HepG2 (cell line): ENCODE measurements around the gene MYO7B. TPM values are rescaled to one million over a fixed set of nuclear protein-coding genes. Genes with fewer than 3 reads are reported as not detected.

Experiments used
- ARNT ChIP-seq: fragments of 450-650 bp; IDR thresholded peaks from 2 replicates; pipeline ENCODE4 v1.6.1; 2017
- FOXA3 ChIP-seq: IDR thresholded peaks from 2 replicates; pipeline ENCODE4 v1.6.1; 2016; ENCODE audit warnings: missing genetic modification reagents, missing compliant biosample characterization
- HMG20B ChIP-seq: conservative IDR thresholded peaks from 2 replicates; pipeline ENCODE4 v1.6.1; 2016; ENCODE audit warnings: missing genetic modification reagents, missing compliant biosample characterization
- HNF4A ChIP-seq: sonication (generic); formaldehyde crosslinking; IDR thresholded peaks from 2 replicates; pipeline ENCODE4 v1.4.0; 2020; ENCODE audit warnings: missing genetic modification reagents
- IKZF4 ChIP-seq: sonication (generic); formaldehyde crosslinking; IDR thresholded peaks from 2 replicates; pipeline ENCODE4 v1.5.1; 2020; ENCODE audit warnings: borderline replicate concordance, mild to moderate bottlenecking, low read depth, missing genetic modification reagents; ENCODE audit errors: not compliant biosample characterization
- KIAA2018 ChIP-seq: sonication (generic); formaldehyde crosslinking; IDR thresholded peaks from 2 replicates; pipeline ENCODE4 v1.5.0; 2020; ENCODE audit warnings: mild to moderate bottlenecking, missing genetic modification reagents, borderline replicate concordance
- MAFK ChIP-seq, 2 experiments: IDR thresholded peaks in 1 of 2; conservative IDR thresholded peaks in 1 of 2; 2 replicates each; pipeline ENCODE4 v1.6.1; 2011; ENCODE audit warnings: improper control_type of control experiment in 2 of 2, low read length in 2 of 2
- NR2F6 ChIP-seq, 2 experiments: IDR thresholded peaks; 2 replicates each; pipeline ENCODE4 v1.6.1; 2016; ENCODE audit warnings: antibody characterized with exemption in 1 of 2, mild to moderate bottlenecking in 1 of 2
- NR3C1 ChIP-seq: sonication (generic); formaldehyde crosslinking; IDR thresholded peaks from 2 replicates; pipeline ENCODE4 v1.4.0; 2020; ENCODE audit warnings: missing genetic modification reagents
- PLRG1 ChIP-seq: fragments of 450-650 bp; conservative IDR thresholded peaks from 2 replicates; pipeline ENCODE4 v1.6.1; 2016
- TAF15 ChIP-seq: fragments of 200-400 bp; formaldehyde crosslinking; IDR thresholded peaks from one replicate; pipeline ENCODE4 v1.6.1; 2018; ENCODE audit warnings: mild to moderate bottlenecking, low read depth, low read length; ENCODE audit not compliant: poor library complexity, severe bottlenecking
- ZMAT5 ChIP-seq: sonication (generic); formaldehyde crosslinking; IDR thresholded peaks from 2 replicates; pipeline ENCODE4 v1.5.0; 2020; ENCODE audit warnings: mild to moderate bottlenecking, low read depth, missing genetic modification reagents, borderline replicate concordance
- ZNF513 ChIP-seq: sonication (generic); formaldehyde crosslinking; conservative IDR thresholded peaks from 2 replicates; pipeline ENCODE4 v1.5.0; 2020; ENCODE audit warnings: missing genetic modification reagents
- ZNF720 ChIP-seq: sonication (generic); formaldehyde crosslinking; IDR thresholded peaks from 2 replicates; pipeline ENCODE4 v1.4.0; 2020; ENCODE audit warnings: missing genetic modification reagents
- ZNF737 ChIP-seq: sonication (generic); formaldehyde crosslinking; IDR thresholded peaks from 2 replicates; pipeline ENCODE4 v1.5.0; 2020; ENCODE audit warnings: missing genetic modification reagents, mild to moderate bottlenecking, borderline replicate concordance
- ZNF800 ChIP-seq: sonication (generic); formaldehyde crosslinking; IDR thresholded peaks from 2 replicates; pipeline ENCODE4 v1.4.0; 2020; ENCODE audit warnings: missing genetic modification reagents
- ZNF850 ChIP-seq: sonication (generic); formaldehyde crosslinking; conservative IDR thresholded peaks from 2 replicates; pipeline ENCODE4 v1.9.0; 2021; ENCODE audit warnings: mild to moderate bottlenecking, missing genetic modification reagents
- polyA plus RNA-seq, 8 experiments: library from polyadenylated mRNA; depleted of rRNA in 3 of 8; stranded (reverse) in 7 of 8; unstranded in 1 of 8; fragments of >200 nt; fragmentation: Illumina TruSeq in 4 of 8; extraction: Trizol in 4 of 8; gene quantifications; 2 replicates each; pipeline versions ENCODE4 v1.2.1 to v1.2.3, GENCODE V29; 2011 to 2016; ENCODE audit warnings: low read depth in 4 of 8, missing spikeins in 1 of 8, mixed read lengths in 1 of 8; ENCODE audit not compliant: insufficient read depth in 1 of 8
- total RNA-seq, 5 experiments: library from RNA; depleted of rRNA; stranded (reverse); fragments of >200 nt; fragmentation: Illumina TruSeq; extraction: Trizol; gene quantifications; 2 replicates each; pipeline ENCODE4 v1.2.3, GENCODE V29; 2016; ENCODE audit warnings: low read depth in 1 of 5

MYO7B gene
- total and polyA plus RNA-seq, 2 of the 13 experiments (the other 11 are each of a cell fraction or from before 2014, with no cell fraction given), result not detected

GRCh38 chr2:127640082-127641072, 104.9 kb downstream of the MYO7B start (continued):
- TF ChIP-seq IKZF4 (CRISPR knock-in tag) (no peak), NR3C1 (no peak), HNF4A (CRISPR knock-in tag) (no peak), MAFK (conservative IDR thresholded peaks at IDR 0.05 in 1 of 2, IDR thresholded peaks at IDR 0.05 in 1 of 2; ENCODE audit: low read length in 2 of 2) (no peak), PLRG1 (no peak), ZNF737 (no peak), KIAA2018 (CRISPR knock-in tag) (no peak), ZMAT5 (CRISPR knock-in tag) (no peak), NR2F6 (IDR thresholded peaks at IDR 0.05) (no peak), NR2F6 (CRISPR knock-in tag; IDR thresholded peaks at IDR 0.05) (no peak), TAF15 (no peak), ARNT (no peak), ZNF513 (CRISPR knock-in tag) (no peak), FOXA3 (CRISPR knock-in tag) (no peak), ZNF720 (CRISPR knock-in tag) (no peak), ZNF800 (no peak), HMG20B (CRISPR knock-in tag) (no peak), ZNF850 (CRISPR knock-in tag) (no peak)
